HG02981 (cell line): ENCODE measurements around the gene NOSIP.

ENCODE experiments used
- ATAC-seq: cut with Tn5 transposase; IDR thresholded peaks from one replicate; pipeline ENCODE4 v1.9.1; 2021; ENCODE audit warnings: mild to moderate bottlenecking, moderate library complexity; ENCODE audit not compliant: unreplicated experiment

The NOSIP gene

DNA sequence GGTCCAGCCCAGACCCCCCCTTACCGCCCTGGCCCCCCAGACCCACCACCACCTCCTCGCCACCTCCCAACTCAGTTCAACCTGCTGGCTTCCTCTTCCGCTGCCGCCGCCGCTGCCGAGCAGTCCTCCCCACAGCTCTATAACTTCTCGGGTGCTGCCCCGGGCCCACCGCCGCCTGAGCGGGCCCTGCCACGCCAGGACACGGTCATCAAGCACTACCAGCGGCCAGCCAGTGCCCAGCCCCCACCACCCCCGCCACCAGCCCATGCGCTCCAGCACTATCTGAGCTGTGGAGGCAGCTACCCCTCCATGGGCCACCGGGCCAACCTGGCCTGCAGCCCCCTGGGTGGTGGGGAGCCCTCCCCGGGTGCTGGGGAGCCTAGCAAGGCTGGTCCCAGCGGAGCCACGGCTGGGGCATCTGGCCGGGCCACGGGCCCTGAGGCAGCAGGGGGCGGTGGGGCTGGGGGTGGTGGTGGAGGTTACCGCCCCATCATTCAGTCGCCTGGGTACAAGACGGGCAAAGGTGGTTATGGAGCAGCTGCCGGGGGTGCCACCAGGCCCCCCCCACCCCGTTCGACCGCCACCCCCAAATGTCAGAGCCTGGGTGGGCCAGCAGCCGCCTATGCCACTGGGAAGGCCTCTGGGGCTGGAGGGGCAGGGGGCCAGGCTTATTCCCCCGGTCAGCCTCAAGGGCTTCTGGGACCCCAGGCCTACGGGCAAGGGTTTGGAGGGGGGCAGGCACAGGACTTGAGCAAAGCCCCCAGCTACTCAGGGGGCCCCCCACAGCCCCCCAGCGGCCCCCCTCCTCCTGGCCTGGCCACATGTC is 14.8 kb upstream of the NOSIP start:
- ATAC-seq = no peak

GRCh38 chr19:49594157-49594992 is 14.0 kb upstream of the NOSIP start:
- no peak for ATAC-seq

DNA sequence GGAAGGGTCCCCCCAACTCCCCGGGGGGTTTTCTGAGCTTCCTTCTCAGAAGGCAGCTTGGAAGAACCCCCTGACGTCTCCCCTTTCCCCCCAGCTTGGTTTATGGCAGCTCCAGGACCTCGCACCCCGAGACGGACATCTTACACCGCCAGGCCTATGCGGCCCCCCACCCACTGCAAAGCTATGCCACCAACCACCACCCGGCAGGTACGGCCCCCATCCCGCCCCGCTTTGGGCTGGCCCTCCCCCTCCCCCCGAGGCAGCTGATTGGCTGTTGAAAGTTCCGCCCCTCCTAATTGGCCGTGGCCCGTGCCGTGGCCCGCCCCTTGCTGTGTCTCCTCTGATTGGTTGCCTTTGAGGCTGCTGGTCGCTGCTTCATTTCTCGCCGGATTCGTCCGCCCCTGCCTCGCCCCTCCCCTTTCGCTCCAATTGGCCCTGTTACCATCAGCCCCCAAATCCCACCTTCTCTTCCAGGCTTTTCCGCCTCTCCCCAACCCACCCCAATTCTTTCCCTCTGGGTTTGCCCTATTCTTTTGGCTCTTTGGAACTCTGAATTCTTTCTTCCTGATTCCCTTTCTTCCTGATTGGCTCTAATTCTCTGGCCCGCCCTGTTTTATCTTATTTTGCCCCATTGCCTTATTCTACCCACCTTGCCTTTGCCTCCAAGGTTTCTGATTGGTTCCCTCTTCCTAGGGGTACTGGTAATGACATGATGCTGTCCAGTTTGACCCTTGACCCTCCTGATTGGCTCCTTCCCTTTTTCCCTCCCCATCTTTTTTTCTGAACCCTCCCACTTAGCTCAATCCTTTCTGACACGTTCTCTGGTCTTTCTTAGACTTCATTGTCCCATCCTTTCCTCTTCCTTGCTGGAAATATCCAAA is 13.1 kb upstream of the NOSIP start:
- peak; percentile 52 for ATAC-seq

GRCh38 chr19:49592486-49593232 is 12.3 kb upstream of the NOSIP start:
- no peak for ATAC-seq

GRCh38 chr19:49591731-49592485 is 11.6 kb upstream of the NOSIP start:
- no peak for ATAC-seq

GRCh38 chr19:49590971-49591730 is 10.8 kb upstream of the NOSIP start, which contains the start of gene PRR12:
PRR12 (plus strand) TSS chr19:49591182; CDS start chr19:49591655, 473 bp downstream.
- ATAC-seq = no peak

DNA sequence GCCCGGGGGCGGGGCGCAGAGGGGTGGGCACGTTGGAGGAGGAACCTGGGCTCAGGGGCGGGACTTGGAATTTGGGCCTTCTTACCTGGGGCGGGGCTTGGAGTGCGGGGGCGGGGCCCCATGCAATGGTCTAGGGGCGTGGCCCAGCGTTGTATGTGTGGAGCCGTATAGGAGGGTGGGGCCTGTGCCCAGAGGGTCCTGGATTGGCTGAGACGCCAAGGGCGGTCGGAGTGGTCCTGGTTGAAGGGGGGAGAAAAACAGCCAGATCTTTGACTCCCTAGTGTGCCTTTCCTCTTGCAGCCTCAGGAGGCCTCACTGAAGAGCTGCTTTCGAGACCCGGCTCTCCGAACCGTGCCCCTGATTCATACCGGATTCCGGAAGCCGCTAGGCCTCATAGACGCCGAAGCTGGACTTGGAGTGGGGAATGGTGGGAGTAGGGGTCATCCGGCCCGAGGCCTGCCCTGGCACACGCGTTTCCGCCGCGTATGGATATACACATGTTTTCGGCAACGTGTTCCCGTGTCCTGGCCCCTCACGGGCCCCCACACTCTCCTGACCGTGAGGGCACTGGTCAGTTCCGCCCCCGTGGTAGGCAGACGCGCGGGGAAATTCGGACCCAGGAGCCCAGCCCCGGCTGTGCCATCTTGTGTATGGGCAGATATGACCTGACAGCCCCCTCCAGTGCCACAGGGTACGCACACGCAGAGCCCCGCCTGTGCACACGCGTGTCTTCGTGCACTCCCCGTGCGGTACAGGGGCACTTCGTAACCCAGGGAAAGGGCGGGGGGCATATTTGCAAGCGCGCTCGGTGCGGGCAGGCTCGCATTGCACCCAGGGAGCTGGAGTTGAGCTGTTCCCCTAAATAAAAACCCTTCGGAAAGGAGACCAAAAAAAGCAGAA is 10.0 kb upstream of the NOSIP start:
- peak; percentile 65 for ATAC-seq

DNA sequence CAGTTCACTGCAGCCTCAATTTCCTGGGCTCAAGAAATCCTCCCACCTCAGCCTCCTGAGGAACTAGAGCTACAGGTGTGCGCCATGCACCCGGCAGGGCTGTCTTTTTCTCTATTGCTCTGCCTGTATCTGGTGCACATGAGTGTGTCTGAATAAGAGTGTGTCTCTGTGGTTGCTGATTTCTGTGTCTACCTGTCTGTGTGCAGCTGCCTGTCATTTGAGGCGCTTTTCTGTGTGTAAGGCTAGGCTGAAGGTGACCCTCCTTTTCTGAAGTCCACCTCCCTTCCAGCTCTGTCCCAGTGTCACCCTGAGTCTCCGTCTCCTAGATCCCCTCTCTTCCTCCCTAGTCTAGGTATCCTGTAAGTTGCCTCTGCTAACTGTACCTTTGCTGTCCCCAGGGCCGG is 9.1 kb upstream of the NOSIP start:
- no peak for ATAC-seq

DNA sequence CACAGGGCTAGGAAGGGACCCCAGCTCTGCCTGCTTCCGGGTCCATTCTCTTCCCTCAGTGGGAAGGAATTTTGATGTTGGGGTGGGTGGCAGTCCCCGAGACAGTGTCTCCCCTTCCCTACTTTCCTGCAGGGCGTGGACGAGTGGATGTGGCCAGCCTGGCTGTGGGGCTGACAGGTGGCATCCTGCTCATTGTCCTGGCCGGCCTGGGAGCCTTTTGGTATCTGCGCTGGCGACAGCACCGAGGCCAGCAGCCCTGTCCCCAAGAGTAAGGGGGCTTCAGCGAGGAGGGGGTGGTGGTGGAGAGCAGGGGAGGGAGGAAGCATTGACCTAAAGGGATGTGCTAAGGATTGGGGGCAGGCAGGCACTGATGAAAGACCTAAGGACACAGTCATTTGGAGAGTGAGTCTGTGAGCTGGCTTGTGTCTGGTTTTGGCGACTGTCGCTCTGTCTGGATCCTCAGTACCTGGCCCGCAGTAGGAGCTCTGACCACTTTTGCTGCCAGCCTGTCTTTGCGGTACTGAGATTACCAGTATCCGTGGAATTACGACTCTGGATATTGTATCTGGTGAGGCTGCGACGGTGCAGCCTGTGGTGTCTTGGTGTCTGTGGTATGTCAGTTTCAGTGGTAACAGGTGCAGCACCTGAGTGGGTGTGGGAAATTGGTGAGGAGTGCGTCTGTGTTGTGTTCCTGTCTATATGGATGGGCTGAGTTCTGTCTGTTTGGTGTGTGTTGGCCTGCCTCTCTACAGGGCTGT is 8.2 kb upstream of the NOSIP start:
- no peak for ATAC-seq

DNA sequence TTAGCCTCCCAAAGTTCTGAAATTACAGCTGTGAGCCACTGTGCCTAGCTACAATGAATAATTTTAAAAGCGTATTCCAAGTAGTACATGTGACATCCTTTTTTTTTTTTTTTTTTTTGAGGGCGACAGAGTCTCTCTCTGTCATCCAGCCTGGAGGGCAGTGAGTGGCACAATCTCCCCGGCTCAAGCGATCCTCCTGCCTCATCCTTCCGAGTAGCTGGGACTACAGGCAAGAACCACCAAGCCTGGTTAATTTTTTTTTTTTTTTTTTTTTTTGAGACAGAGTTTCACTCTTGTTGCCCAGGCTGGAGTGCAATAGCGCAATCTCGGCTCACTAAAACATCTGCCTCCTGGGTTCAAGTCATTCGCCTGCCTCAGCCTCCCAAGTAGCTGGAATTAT is 6.9 kb upstream of the NOSIP start:
- no peak for ATAC-seq

DNA sequence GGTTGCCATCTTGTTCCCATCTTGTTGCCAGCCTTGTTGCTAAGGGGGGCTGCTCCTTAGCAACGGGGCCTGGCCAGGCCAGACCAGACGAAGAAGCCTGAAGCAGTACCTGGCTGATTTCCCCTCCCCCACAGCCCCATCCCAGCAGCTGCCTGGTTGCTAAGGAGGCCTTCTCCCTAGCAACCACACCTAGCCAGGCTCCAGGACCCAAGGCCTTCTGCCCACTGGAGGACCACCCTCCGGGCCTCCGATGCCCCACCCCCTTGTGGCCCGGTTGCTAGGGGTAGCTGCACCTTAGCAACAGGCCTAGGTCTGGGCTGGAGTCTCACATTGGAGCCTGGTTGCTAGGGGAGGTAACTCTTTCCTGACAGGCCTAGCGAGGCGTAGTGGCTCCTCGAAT is 4.7 kb upstream of the NOSIP start:
- ATAC-seq = no peak

DNA sequence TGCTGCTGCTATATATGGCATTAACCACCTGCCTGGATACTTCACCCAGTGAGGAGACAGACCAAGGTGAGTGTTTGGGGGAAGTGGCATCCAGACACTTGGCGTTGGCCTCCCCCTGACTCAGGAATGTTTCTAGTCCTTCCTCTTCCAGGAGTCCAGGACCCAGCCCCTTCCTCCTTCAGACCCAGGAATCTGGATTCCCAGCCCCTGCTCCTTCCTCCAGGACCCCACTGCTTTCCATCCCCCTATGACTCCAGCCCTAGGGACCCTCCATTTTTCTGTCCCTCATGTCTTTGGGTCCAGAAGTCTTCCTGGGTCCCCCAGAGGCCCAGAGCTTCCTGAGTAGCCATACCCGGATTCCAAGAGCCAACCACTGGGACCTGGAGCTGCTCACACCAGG is 2.9 kb upstream of the NOSIP start:
- ATAC-seq = no peak

- ATAC-seq = no peak
Observed at GRCh38 chr19:49581007-49581508, 702 bp upstream of the NOSIP start, which contains the start of gene PRRG2. PRRG2 (plus strand) TSS chr19:49581316; CDS start chr19:49583220, 1,904 bp downstream.

DNA sequence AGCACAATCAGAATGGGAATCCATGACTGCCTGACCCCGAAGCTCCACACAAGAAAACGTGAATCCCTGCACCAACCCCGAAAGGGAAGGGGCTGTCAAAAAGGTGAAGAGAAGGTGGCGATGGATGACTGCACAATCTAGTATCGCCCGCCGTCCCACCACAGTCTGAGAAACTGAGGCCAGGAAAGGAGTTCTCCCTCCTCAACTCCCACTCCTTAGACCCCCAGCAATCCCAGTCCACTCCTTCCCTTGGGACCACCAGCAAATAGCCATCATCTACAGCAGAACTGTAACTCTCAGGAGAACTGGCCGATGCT is 451 bp downstream of the NOSIP start:
- ATAC-seq = no peak

DNA sequence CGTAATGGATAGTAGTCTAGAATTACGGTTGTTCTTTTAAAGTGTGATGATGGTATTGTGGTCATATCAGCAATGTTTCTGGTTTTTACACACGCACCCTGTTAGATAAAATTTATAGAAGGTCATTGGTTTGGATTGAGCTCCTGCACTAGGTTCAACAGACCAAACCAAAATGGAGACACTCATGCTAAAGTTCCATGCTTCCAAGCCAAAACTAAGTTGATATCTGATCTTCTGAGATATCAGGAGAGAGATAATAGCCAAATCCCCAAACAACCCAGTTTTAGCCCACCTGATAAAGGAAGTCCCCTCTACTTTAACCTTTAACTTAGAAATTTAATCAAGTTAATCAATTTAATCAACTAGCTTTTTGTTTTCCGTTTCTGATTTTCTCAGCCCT is 1.2 kb downstream of the NOSIP start:
- ATAC-seq = no peak

GRCh38 chr19:49574206-49574755 is 6.1 kb downstream of the NOSIP start:
- ATAC-seq = no peak

DNA sequence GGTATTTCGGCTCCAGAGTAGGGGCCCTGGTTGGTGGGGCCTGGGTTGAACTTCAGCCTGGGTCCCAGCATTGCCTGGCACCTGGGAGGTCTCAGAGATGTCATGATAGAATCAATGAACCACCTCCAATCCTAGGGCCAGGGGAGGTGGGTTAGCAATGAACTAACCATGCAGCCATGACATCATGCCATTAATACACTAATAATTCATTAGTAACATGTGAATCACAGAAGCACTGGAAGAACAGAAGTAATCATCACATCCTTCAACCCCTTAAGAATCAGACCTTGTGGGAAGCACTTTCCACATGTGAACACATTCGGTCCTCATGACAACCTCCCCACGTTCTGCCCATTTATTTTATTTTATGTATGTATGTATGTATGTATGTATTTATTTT is 6.9 kb downstream of the NOSIP start:
- no peak for ATAC-seq
